K562 (cell line): ENCODE results near the gene FGGY. TPM values are rescaled to one million over a fixed set of nuclear protein-coding genes. Genes with fewer than 3 reads are reported as not detected.

Source experiments
- ATF3 ChIP-seq, 2 experiments: fragments of 450-650 bp in 1 of 2; sonication (generic) in 1 of 2; formaldehyde crosslinking in 1 of 2; IDR thresholded peaks in 1 of 2; conservative IDR thresholded peaks in 1 of 2; 2 replicates each; pipeline versions ENCODE4 v1.6.1 to v1.8.1; 2016 to 2023; ENCODE audit warnings: mild to moderate bottlenecking in 2 of 2, moderate library complexity in 2 of 2, inconsistent platforms in 1 of 2, missing genetic modification reagents in 1 of 2
- CXXC5 ChIP-seq: fragments of 250-450 bp; sonication (Bioruptor Pico); IDR thresholded peaks from 2 replicates; pipeline ENCODE4 v1.8.0; 2022; ENCODE audit warnings: inconsistent platforms, mild to moderate bottlenecking, moderate library complexity
- HES1 ChIP-seq: fragments of 450-650 bp; IDR thresholded peaks from 2 replicates; pipeline ENCODE4 v1.6.1; 2016; ENCODE audit warnings: low read depth, mild to moderate bottlenecking, moderate library complexity
- MTA3 ChIP-seq: fragments of 450-650 bp; formaldehyde crosslinking; IDR thresholded peaks from 2 replicates; pipeline ENCODE4 v1.6.1; 2017; ENCODE audit warnings: mild to moderate bottlenecking, borderline replicate concordance
- NR4A1 ChIP-seq, 2 experiments: fragments of 250-450 bp in 1 of 2; fragments of 450-650 bp in 1 of 2; sonication (Bioruptor Pico) in 1 of 2; IDR thresholded peaks; 2 replicates each; pipeline versions ENCODE4 v1.4.0 to v1.6.1; 2016 to 2020; ENCODE audit warnings: mild to moderate bottlenecking in 2 of 2, missing compliant biosample characterization in 1 of 2, missing genetic modification characterization in 1 of 2, moderate library complexity in 1 of 2
- TBL1XR1 ChIP-seq, 2 experiments: IDR thresholded peaks; 2 replicates each; pipeline ENCODE4 v1.6.1; 2012; ENCODE audit warnings: improper control_type of control experiment in 2 of 2, low read length in 2 of 2, mild to moderate bottlenecking in 1 of 2
- TBP ChIP-seq: optimal IDR thresholded peaks from 2 replicates; pipeline ENCODE3; 2011; ENCODE audit warnings: low read depth, low read length, improper control_type of control experiment
- ZBTB2 ChIP-seq: fragments of 450-650 bp; IDR thresholded peaks from 2 replicates; pipeline ENCODE4 v1.6.1; 2016; ENCODE audit warnings: antibody characterized with exemption
- ZBTB7A ChIP-seq: IDR thresholded peaks from 2 replicates; pipeline ENCODE4 v1.6.1; 2011; ENCODE audit warnings: low read depth, mild to moderate bottlenecking, low read length, moderate library complexity, borderline replicate concordance; ENCODE audit not compliant: control insufficient read depth
- ZNF175 ChIP-seq: fragments of 200-800 bp; sonication (Bioruptor generic); IDR thresholded peaks from 2 replicates; pipeline ENCODE4 v1.6.1; 2016; ENCODE audit warnings: low read depth, mild to moderate bottlenecking, missing genetic modification characterization, missing compliant biosample characterization
- ZNF3 ChIP-seq: fragments of 250-450 bp; sonication (Bioruptor Pico); IDR thresholded peaks from 2 replicates; pipeline ENCODE4 v1.5.0; 2021; ENCODE audit warnings: mild to moderate bottlenecking, moderate library complexity
- ZNF436 ChIP-seq: fragments of 250-450, 450-650 bp; sonication (Bioruptor Pico); formaldehyde crosslinking; IDR thresholded peaks from 2 replicates; pipeline ENCODE4 v1.7.0; 2020; ENCODE audit warnings: mild to moderate bottlenecking
- ZNF561 ChIP-seq: fragments of 450-650 bp; formaldehyde crosslinking; conservative IDR thresholded peaks from 2 replicates; pipeline ENCODE4 v1.4.0; 2020; ENCODE audit warnings: mild to moderate bottlenecking, moderate library complexity
- ZNF592 ChIP-seq: fragments of 450-650 bp; IDR thresholded peaks from 2 replicates; pipeline ENCODE4 v1.6.1; 2017; ENCODE audit warnings: antibody characterized with exemption, mild to moderate bottlenecking
- ZNF639 ChIP-seq, 2 experiments: fragments of 200-800 bp in 1 of 2; sonication (Bioruptor generic) in 1 of 2; sonication (generic) in 1 of 2; formaldehyde crosslinking in 1 of 2; IDR thresholded peaks in 1 of 2; conservative IDR thresholded peaks in 1 of 2; 2 replicates each; pipeline versions ENCODE4 v1.5.0 to v1.6.1; 2016 to 2020; ENCODE audit warnings: missing compliant biosample characterization in 1 of 2, missing genetic modification characterization in 1 of 2, missing genetic modification reagents in 1 of 2
- polyA plus RNA-seq, 8 experiments: library from polyadenylated mRNA; depleted of rRNA in 4 of 8; stranded (reverse) in 5 of 8; unstranded in 3 of 8; fragments of >200 nt; fragmentation: Nextera tagmentation in 2 of 8; fragmentation: Illumina TruSeq in 1 of 8; extraction: Ambion mirVana in 2 of 8; extraction: Trizol in 1 of 8; gene quantifications; 2 replicates each; pipeline versions ENCODE4 v1.2.1 to v1.2.3, GENCODE V29; 2011 to 2014; ENCODE audit warnings: inconsistent platforms in 1 of 8, missing spikeins in 1 of 8
- total RNA-seq, 7 experiments: library from RNA; depleted of rRNA in 6 of 7; stranded (reverse); fragments of >200 nt in 6 of 7; fragmentation: Illumina TruSeq in 2 of 7; extraction: Trizol in 2 of 7; gene quantifications; 2 replicates each; pipeline versions ENCODE4 v1.2.1 to v1.2.3, GENCODE V29; 2011 to 2021; ENCODE audit warnings: low replicate concordance in 1 of 7

Gene FGGY
- total and polyA plus RNA-seq, 9 of the 15 experiments (the other 6 are each of a cell fraction or from before 2014, with no cell fraction given) = 9.7 to 19.2 (median 12.6) TPM

- TF ChIP-seq ZNF639 (CRISPR knock-in tag; conservative IDR thresholded peaks at IDR 0.05 in 1 of 2, IDR thresholded peaks at IDR 0.05 in 1 of 2) = peak in 1 of 2 experiments; percentile 90; a peak in 2 of 4 replicates
- peak; percentile 29; the same call in 1 of the 2 replicates for TF ChIP-seq MTA3
- TF ChIP-seq CXXC5 (CRISPR knock-in tag) = peak; percentile 89
- TF ChIP-seq ZNF561 = no peak
- TF ChIP-seq ZNF436 = no peak
- peak; percentile 46; the same call in 1 of the 2 replicates for TF ChIP-seq ZBTB2
- TF ChIP-seq HES1 = no peak
- TF ChIP-seq ZBTB7A = peak; percentile 57; the same call in 1 of the 2 replicates
- TF ChIP-seq ZNF175 = peak; percentile 89
- TF ChIP-seq TBL1XR1 (IDR thresholded peaks at IDR 0.05; ENCODE audit: low read length in 2 of 2) = no peak
- TF ChIP-seq ZNF592 = no peak
- TF ChIP-seq ATF3 (IDR thresholded peaks at IDR 0.05) = no peak
- TF ChIP-seq ATF3 (CRISPR knock-in tag; conservative IDR thresholded peaks at IDR 0.05) = 0 out of 2 replicates have a peak, but pooled peaks have one; percentile 48
- peak; percentile 63 for TF ChIP-seq TBP
- no peak for TF ChIP-seq NR4A1 (CRISPR knock-in tag; IDR thresholded peaks at IDR 0.05)
- peak; percentile 74 for TF ChIP-seq NR4A1 (tag; IDR thresholded peaks at IDR 0.05)
- TF ChIP-seq ZNF3 (CRISPR knock-in tag) = 0 out of 2 replicates have a peak, but pooled peaks have one; percentile 19
Measured at GRCh38 chr1:59296358-59297256, at the start of gene FGGY (continued).
